Measurements from ENCODE around the gene S1PR4.
"Not testable (repeated sequence)": the region's sequence is repeated elsewhere in the genome, so short reads cannot be mapped to it uniquely, and the experiment has no call there.

The S1PR4 gene

DNA sequence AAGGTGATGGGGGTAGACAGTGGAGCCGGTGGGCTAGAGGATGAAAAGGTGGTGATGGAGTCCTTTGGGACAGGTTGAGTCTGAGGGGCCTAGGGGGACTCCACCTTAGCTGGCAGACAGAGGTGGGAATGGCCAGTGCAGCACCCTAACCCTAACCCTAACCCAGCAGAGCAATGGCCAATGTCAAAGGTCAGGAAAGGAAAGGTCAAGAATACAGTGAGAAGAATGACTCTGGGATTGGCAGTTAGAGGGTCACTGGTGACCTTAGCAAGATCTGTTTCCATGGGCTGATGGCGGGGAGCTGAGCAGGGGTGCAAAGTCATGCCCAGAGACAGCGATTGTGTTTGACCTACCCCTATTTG lies 26.2 kb upstream of the S1PR4 start:
- no peak for DNase-seq (ENCODE audit: low read depth, low spot score)

GRCh38 chr19:3153286-3154230 lies 25.0 kb upstream of the S1PR4 start:
- DNase-seq (ENCODE audit: low read depth, low spot score): no peak

DNA sequence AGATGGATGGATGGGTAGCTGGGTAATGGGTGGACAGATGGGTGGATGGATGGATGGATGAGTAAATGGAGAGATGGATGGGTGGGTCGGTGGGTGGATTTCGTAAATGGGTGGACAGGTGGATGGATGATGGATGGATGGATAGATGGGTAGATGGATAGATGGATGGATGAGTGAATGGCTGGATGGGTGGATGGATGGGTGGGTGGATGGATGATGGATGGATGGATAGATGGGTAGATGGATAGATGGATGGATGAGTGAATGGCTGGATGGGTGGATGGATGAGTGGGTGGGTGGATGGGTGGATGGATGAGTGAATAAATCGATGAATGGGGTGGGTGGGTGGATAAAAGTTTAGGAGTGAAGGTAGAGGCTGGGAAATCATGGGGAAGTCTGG lies 24.1 kb upstream of the S1PR4 start:
- not testable (repeated sequence) for DNase-seq (ENCODE audit: low read depth, low spot score)

- peak; percentile 63 for DNase-seq (ENCODE audit: low read depth, low spot score)
Observed at GRCh38 chr19:3154957-3155736, 23.4 kb upstream of the S1PR4 start.

DNA sequence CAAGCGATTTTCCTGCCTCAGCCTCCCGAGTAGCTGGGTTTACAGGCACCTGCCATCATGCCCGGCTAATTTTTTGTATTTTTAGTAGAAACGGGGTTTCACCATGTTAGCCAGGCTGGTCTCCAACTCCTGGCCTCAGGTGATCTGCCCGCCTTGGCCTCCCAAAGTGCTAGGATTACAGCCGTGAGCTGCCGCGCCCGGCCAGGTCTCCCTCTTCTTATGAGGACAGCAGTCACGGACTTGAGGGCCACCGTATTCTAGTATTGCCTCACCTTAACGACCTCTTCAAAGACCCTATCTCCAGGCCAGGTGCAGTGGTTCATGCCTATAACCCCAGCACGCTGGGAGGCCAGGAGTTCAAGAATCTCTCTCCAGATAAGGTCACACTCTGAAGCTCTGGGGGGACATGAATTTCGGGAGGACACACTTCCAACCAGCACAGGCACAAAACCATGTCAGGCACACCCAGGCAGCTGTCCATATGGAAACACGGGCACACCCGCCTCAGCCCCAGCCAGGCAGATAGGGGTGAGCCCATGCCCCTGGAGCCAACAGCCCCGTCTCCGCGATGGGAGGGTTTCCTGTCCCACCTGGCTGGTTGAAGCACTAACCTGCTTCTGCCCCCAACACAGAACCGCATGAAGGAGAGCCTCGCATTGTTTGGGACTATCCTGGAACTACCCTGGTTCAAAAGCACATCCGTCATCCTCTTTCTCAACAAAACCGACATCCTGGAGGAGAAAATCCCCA lies 21.3 kb upstream of the S1PR4 start:
- DNase-seq (ENCODE audit: low read depth, low spot score): no peak

DNA sequence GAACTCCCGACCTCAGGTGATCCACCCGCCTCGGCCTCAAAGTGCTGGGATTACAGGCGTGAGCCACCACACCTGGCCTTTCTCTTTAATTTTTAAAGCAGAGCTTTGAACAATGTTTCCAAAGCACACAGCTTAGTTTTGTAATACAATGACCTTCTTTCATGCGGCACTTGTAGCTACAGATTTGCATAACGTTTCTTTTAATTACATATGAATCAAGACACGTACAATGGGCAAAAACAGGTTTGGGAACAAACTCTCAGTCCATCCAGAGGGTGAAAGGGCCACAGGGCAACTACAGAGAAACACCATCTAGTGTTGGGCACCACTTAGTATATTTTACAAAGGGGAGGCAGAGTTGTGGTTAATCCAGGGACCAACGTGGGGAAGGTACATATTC lies 19.0 kb upstream of the S1PR4 start:
- DNase-seq (ENCODE audit: low read depth, low spot score): no peak

- DNase-seq (ENCODE audit: low read depth, low spot score): no peak
Observed at GRCh38 chr19:3160219-3160618, 18.4 kb upstream of the S1PR4 start.

DNA sequence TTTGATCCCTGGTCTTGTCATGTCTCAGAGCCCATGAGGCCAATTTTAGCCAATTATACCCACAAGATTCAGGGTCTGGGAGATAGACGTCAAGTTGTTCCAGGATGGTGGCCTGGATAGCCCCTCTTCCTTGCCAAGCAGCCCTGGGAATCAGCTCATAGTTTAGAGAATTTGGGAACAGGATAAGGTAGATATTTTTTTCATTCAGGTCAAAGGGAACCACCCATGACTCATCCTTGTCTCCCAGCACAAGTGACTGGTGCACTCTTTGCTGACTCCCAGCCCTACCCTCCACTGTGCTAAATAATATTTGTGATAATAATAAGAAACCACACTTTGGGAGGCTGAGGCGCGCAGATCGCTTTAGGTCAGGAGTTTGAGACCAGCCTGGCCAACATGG lies 17.1 kb upstream of the S1PR4 start:
- DNase-seq (ENCODE audit: low read depth, low spot score): no peak

- no peak for DNase-seq (ENCODE audit: low read depth, low spot score)
Observed at GRCh38 chr19:3162418-3163229, 15.9 kb upstream of the S1PR4 start.

DNA sequence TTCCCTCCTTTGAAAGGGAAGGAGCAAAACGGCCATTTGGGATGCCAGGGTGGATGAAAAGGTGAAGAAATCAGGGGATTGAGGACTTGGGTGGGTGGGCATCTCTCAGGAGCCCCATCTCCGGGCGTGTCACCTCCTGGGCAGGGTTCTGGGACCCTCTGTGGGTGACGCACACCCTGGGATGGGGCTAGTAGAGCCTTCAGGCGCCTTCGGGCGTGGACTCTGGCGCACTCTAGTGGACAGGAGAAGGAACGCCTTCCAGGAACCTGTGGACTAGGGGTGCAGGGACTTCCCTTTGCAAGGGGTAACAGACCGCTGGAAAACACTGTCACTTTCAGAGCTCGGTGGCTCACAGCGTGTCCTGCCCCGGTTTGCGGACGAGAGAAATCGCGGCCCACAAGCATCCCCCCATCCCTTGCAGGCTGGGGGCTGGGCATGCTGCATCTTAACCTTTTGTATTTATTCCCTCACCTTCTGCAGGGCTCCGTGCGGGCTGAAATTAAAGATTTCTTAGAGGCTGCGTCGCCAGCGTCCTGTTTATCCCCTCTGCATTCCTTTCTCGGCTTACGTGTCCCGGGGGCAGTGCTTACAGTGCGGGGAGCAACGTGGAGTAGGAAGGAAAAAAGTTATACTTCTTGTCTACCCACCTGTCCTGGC lies 15.2 kb upstream of the S1PR4 start:
- DNase-seq (ENCODE audit: low read depth, low spot score): peak; percentile 77

- DNase-seq (ENCODE audit: low read depth, low spot score): no peak
Observed at GRCh38 chr19:3163943-3164342, 14.6 kb upstream of the S1PR4 start.

DNA sequence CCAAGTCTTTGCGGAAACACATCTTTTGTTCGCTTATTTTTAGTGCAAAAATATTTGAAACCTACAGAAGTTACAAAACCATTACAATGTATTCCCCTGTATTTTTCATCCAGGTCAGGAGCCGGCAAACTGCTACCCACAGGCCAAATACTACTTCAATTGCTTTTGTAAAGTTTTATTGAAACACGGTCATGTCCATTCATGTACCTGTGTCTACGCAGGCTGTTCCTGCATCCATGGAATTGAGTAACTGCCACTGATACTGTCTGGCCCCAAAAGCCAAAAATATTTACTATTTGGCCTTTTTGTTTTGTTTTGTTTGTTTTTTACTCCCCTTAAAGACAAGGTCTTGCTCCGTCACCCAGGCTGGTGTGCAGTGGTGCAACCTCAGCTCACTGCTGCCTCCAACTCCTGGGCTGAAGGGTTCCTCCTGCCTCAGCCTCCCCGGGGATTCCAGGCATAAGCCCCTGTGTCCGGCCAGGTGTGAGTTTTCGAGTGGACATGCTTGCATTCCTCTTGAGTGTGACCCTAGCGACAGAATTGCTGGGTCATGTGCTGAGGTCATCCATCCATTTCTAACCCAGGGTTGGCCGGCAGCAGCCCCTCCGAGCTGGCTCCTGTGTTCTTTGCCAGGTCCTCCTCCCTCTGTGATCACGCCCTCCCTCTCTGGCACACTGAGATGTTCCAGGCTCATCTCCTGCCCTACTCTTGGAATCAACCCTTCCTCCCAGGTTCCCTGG lies 10.9 kb upstream of the S1PR4 start:
- DNase-seq (ENCODE audit: low read depth, low spot score): no peak

GRCh38 chr19:3171894-3172672 lies 6.5 kb upstream of the S1PR4 start:
- no peak for DNase-seq (ENCODE audit: low read depth, low spot score)

DNA sequence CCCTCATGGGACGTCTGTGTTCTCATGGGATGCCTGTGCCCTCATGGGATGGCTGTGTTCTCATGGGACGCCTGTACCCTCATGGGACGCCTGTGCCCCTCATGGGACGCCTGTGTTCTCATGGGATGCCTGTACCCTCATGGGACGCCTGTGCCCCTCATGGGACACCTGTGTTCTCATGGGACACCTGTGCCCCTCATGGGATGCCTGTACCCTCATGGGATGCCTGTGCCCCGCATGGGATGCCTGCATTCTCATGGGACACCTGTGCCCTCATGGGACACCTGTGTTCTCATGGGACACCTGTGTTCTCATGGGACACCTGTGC lies 5.9 kb upstream of the S1PR4 start:
- not testable (repeated sequence) for DNase-seq (ENCODE audit: low read depth, low spot score)

GRCh38 chr19:3175781-3176714 lies 2.5 kb upstream of the S1PR4 start:
- no peak for DNase-seq (ENCODE audit: low read depth, low spot score)

DNA sequence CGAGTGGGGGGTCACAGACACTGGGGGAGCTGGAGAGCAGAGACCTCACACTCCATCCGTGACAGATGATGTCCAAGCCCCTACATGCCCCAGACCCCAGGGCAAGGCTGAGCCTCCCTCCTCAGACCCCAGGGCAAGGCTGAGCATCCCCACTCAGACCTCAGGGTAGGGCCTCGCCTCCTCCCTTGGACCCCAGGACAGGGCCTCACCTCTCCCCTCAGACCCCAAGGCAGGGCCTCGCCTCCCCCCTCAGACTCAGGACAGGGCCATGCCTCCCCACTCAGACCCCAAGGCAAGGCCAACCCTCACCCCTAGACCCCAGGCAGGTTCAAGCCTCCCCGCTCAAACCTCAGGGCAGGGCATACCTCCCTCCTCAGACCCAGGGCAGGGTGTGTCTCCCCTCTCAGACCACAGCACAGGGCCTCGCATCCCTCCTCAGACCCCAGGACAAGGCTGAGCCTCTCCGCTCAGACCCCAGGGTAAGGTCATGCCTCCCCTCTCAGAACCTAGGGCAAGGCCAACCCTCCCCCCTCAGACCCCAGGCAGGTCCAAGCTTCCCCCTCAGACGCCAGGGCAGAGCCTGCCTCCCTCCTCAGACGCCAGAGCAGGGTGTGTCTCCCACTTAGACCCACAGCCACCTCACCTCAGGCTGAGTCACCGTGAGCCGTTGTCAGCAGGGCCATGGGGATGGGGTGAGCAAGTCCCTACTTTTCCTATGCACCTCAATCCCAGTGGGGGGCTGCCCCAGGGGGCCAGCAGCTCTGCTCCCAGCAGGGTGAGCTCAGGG lies 1.7 kb upstream of the S1PR4 start:
- no peak for DNase-seq (ENCODE audit: low read depth, low spot score)

DNA sequence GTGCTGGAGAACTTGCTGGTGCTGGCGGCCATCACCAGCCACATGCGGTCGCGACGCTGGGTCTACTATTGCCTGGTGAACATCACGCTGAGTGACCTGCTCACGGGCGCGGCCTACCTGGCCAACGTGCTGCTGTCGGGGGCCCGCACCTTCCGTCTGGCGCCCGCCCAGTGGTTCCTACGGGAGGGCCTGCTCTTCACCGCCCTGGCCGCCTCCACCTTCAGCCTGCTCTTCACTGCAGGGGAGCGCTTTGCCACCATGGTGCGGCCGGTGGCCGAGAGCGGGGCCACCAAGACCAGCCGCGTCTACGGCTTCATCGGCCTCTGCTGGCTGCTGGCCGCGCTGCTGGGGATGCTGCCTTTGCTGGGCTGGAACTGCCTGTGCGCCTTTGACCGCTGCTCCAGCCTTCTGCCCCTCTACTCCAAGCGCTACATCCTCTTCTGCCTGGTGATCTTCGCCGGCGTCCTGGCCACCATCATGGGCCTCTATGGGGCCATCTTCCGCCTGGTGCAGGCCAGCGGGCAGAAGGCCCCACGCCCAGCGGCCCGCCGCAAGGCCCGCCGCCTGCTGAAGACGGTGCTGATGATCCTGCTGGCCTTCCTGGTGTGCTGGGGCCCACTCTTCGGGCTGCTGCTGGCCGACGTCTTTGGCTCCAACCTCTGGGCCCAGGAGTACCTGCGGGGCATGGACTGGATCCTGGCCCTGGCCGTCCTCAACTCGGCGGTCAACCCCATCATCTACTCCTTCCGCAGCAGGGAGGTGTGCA lies 587 bp downstream of the S1PR4 start:
- DNase-seq (ENCODE audit: low read depth, low spot score): no peak

Data from ELF-1 (cell line).